Lower leg skin (tissue), 3 donors: ENCODE results near the gene RBM33.

Source experiments
- POLR2A ChIP-seq, 2 donors: fragments of 450-650 bp; IDR thresholded peaks; one replicate each; pipeline ENCODE4 v1.6.1; 2016 to 2017; ENCODE audit warnings: antibody characterized with exemption in 2 of 2, mild to moderate bottlenecking in 1 of 2, moderate library complexity in 1 of 2
- TF ChIP-seq, protein P1 (sequence below), 3 donors: fragments of 450-650 bp; IDR thresholded peaks; one replicate each; pipeline ENCODE4 v1.5.1; 2016; ENCODE audit warnings: antibody characterized with exemption in 3 of 3, mild to moderate bottlenecking in 3 of 3, moderate library complexity in 2 of 3

DNA sequence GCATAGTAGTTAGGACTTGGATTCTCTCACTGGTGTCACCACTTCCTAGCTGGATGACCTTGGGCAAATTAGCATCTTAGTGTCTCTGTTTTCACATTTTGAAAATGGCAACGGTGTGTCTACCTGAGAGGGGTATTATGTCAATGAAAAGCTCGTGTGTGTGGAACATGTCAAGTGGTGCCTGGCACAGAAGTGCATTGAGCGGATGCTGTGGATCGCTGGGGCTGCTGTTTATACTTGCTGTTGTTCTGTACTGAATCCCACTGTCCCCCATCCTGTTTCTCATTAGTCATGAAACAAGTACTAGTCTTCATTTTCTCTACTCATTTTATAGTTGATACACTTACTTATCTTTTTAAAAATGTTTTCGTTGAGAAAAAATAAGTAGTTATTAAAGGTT lies 26.1 kb downstream of the RBM33 start:
- TF ChIP-seq, protein P1, sequence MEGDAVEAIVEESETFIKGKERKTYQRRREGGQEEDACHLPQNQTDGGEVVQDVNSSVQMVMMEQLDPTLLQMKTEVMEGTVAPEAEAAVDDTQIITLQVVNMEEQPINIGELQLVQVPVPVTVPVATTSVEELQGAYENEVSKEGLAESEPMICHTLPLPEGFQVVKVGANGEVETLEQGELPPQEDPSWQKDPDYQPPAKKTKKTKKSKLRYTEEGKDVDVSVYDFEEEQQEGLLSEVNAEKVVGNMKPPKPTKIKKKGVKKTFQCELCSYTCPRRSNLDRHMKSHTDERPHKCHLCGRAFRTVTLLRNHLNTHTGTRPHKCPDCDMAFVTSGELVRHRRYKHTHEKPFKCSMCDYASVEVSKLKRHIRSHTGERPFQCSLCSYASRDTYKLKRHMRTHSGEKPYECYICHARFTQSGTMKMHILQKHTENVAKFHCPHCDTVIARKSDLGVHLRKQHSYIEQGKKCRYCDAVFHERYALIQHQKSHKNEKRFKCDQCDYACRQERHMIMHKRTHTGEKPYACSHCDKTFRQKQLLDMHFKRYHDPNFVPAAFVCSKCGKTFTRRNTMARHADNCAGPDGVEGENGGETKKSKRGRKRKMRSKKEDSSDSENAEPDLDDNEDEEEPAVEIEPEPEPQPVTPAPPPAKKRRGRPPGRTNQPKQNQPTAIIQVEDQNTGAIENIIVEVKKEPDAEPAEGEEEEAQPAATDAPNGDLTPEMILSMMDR (IDR thresholded peaks at IDR 0.05): no peak
- TF ChIP-seq POLR2A (IDR thresholded peaks at IDR 0.05): no peak
